ENCODE data around the gene SYCE1L.
"Not testable (repeated sequence)": the region's sequence is repeated elsewhere in the genome, so short reads cannot be mapped to it uniquely, and the experiment has no call there.

Gene SYCE1L

DNA sequence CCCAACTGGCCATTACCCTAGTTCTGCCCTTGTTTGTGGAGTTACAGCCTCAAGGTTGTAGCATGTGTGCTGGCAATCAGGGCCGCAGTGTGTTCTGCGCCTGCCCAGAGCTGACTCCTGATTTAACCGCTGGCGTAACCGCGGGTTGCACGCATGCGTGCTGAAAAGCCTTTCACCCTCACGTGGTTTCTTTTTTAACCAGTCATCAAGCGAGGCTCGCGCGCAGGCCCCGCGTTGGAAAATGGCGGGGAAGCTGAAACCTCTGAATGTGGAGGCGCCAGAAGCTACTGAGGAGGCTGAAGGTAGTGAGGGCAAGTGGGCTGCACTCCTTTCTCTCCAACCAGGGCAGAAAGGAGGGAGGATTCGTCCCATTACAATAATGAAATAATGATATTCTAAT, at the start of gene SYCE1L:
SYCE1L (plus strand) TSS at position 198 of the 400 bp plus-strand sequence; CDS start at position 242, 44 bp downstream.
- no peak for DNase-seq (ENCODE audit: low spot score)
- TF ChIP-seq CTCF (IDR thresholded peaks at IDR 0.05; ENCODE audit: extremely low read depth, missing control alignments) = no peak

DNA sequence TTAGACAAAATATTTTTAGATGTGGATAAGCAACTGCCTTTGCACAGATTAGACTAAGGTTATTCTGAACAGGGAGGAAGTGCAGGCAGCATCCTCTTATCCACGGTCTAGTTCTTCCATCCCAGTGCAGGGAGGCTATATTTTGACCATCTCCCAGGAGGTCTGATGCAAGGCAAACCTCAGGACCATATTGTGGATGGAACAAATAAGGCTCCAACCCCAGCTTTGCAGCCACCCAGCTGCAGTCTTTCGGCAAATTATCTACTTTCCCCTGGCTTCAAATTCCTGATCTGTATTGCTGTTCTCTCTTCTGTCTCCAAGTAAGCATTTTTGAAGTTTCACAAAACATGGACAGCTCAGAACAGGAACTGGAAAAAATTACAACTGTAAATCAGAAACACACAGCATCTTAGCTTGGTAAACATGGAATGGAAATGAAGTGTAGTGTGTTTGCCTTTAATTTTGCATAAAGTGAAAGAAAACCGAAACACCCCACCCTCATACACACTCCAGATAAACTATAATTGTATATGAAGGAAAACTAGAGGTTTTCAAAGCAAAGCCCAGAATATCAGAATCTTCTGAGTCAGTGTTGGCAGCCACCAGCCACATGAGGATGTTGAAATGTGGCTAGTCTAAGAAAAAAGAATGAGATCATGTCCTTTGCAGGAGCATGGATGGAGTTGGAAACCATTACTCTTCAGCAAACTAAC, 41.7 kb upstream of the SYCE1L start:
- no peak for DNase-seq (ENCODE audit: low spot score)
- no peak for TF ChIP-seq CTCF (IDR thresholded peaks at IDR 0.05; ENCODE audit: extremely low read depth, missing control alignments)

- no peak for TF ChIP-seq CTCF (IDR thresholded peaks at IDR 0.05; ENCODE audit: extremely low read depth, missing control alignments)
- DNase-seq (ENCODE audit: low spot score) = no peak
These were observed 40.9 kb upstream of the SYCE1L start for GRCh38 chr16:77158293-77158692.

DNA sequence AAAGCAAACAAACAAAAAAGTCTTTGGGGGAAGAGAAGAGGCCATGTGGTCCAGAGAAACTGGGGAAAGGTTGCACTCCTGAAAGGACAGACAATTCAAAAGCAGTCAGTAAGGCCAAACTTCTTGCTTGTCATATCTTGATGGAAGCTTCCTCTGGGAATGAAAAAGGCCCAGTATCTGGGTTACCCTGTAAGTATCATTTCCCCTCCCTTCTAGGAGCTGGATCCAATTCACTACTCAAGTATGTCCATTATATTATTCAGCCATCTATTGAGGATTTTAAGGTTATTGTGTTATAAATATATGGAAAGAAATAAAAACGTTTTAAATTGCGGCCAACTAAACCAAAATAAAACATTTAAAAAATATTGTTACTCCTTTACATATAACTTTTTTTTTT, 34.2 kb upstream of the SYCE1L start:
- TF ChIP-seq CTCF (IDR thresholded peaks at IDR 0.05; ENCODE audit: extremely low read depth, missing control alignments) = no peak
- no peak for DNase-seq (ENCODE audit: low spot score)

GRCh38 chr16:77165536-77166236, 33.5 kb upstream of the SYCE1L start:
- not testable (repeated sequence) for DNase-seq (ENCODE audit: low spot score)

DNA sequence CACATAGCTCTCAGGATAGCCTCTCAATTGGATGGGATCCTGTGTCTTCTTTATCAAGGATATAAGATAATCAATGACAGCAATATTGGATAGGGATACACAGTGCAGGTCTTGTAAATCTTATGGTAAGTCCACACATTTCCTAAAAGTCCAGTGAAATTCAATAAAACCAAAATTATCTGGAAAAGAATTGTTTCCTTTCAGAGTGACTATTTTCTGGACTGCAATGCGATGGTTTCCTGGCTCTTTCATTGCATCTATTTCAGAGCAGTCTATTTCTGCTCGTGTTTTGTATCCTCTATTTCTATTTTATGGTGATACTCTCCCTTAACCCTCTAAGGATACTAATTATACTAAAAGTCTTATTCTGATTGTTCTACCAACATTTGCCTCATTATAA, 32.5 kb upstream of the SYCE1L start:
- DNase-seq (ENCODE audit: low spot score) = no peak
- TF ChIP-seq CTCF (IDR thresholded peaks at IDR 0.05; ENCODE audit: extremely low read depth, missing control alignments) = no peak

DNA sequence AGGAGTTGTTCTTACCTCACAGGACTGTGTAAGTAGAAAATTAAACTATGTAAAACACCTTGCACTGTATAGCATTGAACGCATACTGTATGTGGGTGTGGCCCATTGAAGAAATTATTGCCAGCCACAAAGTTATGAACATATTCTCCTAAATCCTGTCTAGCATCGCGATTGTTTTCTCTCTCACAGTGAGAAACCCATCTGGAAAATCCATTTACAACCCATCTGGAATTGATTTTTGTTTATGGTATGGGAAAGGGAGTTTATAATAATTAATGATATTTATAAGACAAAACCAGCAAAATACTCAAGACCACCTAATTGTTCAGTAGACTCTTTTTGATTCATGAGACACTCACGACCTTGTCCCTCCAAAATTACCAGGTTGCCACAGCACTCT, 30.3 kb upstream of the SYCE1L start:
- no peak for TF ChIP-seq CTCF (IDR thresholded peaks at IDR 0.05; ENCODE audit: extremely low read depth, missing control alignments)

More for the DNA sequence above, 30.3 kb upstream of the SYCE1L start:
- no peak for DNase-seq (ENCODE audit: low spot score)
